IPS-18a (cell line): ENCODE measurements around the gene SORCS2.

Experiments
- H3K27ac ChIP-seq: one replicate; pipeline ENCODE4 v1.5.1; 2013; ENCODE audit warnings: low read length
- H3K27me3 ChIP-seq: one replicate; pipeline ENCODE4 v1.6.1; 2013; ENCODE audit warnings: mild to moderate bottlenecking, low read length; ENCODE audit not compliant: control insufficient read depth, insufficient read depth
- H3K36me3 ChIP-seq: one replicate; pipeline ENCODE4 v1.6.1; 2013; ENCODE audit warnings: low read depth, low read length; ENCODE audit not compliant: control insufficient read depth
- H3K4me1 ChIP-seq: one replicate; pipeline ENCODE4 v1.6.1; 2013; ENCODE audit warnings: low read depth, low read length; ENCODE audit not compliant: control insufficient read depth
- H3K4me3 ChIP-seq: one replicate; pipeline ENCODE4 v1.5.1; 2013; ENCODE audit warnings: low read length
- H3K9ac ChIP-seq: one replicate; pipeline ENCODE4 v1.6.1; 2013; ENCODE audit warnings: mild to moderate bottlenecking, low read length, moderate library complexity
- H3K9me3 ChIP-seq: one replicate; pipeline ENCODE4 v1.6.1; 2013; ENCODE audit warnings: low read depth, low read length; ENCODE audit not compliant: control insufficient read depth

The SORCS2 gene

DNA sequence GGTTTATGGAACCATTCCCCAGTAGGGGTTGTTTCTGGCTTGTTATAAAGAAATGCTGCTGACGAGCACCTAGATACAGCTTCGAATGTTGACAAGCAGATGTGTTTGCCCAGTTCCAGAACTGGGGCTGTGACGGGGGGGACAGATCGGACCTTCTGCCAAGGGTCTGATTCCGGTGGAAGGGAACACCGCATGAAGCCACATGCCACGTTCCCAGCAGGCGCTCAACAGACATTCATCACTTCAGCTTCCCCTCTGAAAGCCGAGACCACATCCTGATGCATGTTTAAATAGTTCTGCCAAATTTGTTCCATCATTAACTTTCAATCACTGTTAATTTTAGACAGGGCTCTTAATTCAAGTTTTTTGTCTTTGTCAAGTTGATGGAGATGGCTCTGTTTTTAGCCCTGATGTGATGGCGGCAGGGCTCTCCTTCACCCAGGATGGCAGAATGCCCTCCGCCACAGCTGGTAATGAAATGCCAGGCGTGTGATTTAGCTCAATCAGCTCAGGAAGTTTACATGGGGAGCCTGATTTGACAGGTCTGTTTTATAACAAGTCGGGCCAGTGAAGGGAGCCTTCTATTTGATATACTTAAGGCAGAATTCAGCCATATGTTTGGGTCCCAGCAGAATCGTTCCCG is 185.0 kb downstream of the SORCS2 start:
- no peak overlapping the region for H3K27ac ChIP-seq
- H3K36me3 ChIP-seq: no peaks in the 10 kb centered on the region
- H3K4me3 ChIP-seq: no peak overlapping the region
- no peak overlapping the region for H3K9ac ChIP-seq
- no peaks in the 10 kb centered on the region for H3K9me3 ChIP-seq
- H3K4me1 ChIP-seq: no peaks in the 10 kb centered on the region
- H3K27me3 ChIP-seq: no peaks in the 10 kb centered on the region

DNA sequence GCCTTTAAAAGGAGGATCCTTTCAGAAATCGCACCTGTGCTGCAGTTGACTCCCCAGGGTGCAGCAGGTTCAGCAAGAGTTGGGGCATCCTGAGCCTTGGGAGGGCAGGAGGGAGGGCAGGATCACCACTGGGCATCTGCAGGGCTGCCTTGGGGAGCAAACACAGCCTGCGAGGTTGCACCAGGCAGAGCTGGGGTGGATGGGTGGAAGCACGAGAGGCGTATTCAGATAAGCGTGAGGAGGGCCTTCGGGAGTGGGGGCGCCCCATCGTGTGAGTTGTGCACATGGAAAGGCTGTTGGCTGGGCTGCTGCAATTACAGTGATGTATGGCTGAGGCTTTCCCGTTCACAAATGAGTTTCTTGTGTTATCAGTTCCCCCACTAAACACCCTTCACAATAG is 186.8 kb downstream of the SORCS2 start:
- Histone ChIP-seq H3K27ac (no peak overlapping the region), H3K4me3 (no peak overlapping the region), H3K4me1 (no peaks in the 10 kb centered on the region), H3K9me3 (no peaks in the 10 kb centered on the region), H3K9ac (no peak overlapping the region), H3K27me3 (no peaks in the 10 kb centered on the region), H3K36me3 (no peaks in the 10 kb centered on the region)

DNA sequence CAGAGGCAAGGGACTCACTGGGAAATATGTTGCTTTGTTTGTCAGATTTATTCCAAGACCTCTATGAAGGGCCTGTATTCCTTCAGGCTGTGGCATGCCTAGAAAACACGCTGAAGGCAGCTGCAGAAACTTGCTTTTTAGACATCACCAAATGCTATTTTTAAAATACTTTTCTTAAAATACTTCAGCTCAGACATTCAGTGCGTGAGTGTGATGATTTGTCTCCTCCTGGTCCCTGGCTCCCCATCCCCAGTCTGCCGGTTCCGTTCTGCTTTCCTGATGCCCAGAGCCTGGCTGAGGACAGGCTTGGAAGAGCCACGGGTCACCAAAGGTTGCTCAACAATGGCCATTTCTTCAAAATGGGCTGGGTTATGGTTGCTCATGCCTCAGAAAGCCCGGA is 187.4 kb downstream of the SORCS2 start:
- Histone ChIP-seq H3K27ac (no peak overlapping the region), H3K4me3 (no peak overlapping the region), H3K27me3 (no peaks in the 10 kb centered on the region), H3K9me3 (no peaks in the 10 kb centered on the region), H3K4me1 (no peaks in the 10 kb centered on the region), H3K36me3 (no peaks in the 10 kb centered on the region), H3K9ac (no peak overlapping the region)

DNA sequence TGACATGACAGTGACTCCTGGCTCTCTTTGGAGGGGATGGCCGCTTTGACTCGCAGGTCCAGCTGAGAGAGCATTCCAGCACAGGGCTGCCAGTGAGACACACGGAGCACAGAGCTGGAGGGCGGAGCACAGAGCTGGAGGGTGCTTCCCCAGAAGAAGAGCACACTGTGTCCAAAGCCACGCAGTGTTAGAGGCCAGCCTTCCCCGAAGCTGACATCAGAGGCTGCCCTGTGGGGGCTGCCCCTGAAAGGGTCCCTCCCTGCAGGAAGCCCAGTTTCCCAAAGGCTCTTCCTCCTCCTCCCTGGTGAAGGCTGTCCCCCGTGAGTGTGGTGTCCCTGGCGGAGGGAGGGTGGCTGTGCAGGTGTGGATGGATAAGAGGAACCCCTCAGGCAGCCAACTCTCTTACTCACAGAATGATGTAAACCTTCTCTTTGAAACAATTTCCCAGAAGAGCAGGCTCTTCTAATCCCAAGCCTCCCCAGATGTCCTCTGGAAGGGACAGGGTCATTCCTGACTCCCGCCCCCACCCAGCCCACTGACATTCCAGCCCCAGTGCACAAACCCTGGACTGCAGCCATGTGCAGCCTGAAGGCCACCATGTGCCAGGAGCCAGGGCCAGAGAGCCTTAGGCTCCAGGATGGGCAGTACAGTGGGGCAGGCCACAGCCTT is 189.0 kb downstream of the SORCS2 start:
- H3K27ac ChIP-seq: no peak overlapping the region
- H3K4me1 ChIP-seq: no peaks in the 10 kb centered on the region
- no peaks in the 10 kb centered on the region for H3K9me3 ChIP-seq
- no peak overlapping the region for H3K4me3 ChIP-seq
- no peak overlapping the region for H3K9ac ChIP-seq
- no peaks in the 10 kb centered on the region for H3K36me3 ChIP-seq
- H3K27me3 ChIP-seq: no peaks in the 10 kb centered on the region

DNA sequence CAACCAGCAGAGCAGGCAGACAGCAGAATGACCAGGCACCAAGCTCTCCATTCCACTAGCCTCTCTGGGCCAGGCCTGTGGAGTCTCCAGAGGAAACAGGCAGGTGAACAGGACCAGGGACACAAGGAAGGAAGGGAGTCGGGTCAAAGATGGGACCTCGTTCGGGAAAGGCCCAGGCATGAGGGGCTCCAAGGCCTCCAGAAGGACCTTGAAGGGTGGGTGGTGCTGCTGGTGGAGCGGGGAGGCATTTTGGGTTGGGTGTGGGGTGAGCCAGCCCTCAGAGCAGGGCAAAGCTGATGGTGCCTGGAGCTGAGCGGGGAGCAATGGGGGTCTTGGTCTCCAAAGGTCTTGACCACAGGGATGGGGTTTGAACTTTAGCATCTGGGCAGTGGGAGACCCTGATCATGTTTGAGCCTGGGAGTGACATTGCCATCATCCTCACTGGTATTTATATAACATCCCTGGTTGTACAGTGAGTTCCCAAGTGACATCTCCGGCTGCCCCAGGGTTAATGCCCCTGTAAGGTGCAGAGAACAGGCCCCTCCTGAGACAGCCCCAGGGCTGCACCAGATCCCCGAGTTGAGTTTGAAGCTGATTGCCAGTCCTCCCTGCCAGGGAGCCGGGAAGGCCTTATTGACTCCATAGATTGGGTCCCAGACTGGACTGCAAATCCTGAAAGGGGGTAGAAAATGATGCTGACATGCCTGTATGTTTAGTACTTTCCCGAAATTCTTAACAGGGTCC is 189.7 kb downstream of the SORCS2 start:
- Histone ChIP-seq H3K9me3 (no peaks in the 10 kb centered on the region), H3K9ac (no peak overlapping the region), H3K27ac (no peak overlapping the region), H3K36me3 (no peaks in the 10 kb centered on the region), H3K27me3 (no peaks in the 10 kb centered on the region), H3K4me1 (no peaks in the 10 kb centered on the region), H3K4me3 (no peak overlapping the region)

DNA sequence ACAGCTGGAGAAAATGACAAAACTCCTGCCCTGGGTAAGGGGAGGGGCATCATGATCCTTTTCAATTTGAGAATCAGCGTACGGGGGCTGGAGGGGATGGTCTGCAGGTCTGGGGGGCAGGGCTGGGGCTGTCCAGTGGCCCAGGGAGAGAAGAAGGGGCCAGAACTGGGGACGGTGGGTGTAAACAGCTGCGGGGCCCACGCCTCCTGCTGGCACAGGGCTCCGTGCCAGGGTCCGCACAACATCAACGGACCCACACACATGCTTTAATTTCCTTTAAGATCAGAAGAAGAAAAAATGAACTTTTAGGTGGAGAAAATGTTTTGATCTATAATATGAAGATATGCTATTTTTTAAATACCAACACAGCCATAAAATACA is 190.3 kb downstream of the SORCS2 start:
- no peaks in the 10 kb centered on the region for H3K4me1 ChIP-seq
- H3K9me3 ChIP-seq: no peaks in the 10 kb centered on the region

DNA sequence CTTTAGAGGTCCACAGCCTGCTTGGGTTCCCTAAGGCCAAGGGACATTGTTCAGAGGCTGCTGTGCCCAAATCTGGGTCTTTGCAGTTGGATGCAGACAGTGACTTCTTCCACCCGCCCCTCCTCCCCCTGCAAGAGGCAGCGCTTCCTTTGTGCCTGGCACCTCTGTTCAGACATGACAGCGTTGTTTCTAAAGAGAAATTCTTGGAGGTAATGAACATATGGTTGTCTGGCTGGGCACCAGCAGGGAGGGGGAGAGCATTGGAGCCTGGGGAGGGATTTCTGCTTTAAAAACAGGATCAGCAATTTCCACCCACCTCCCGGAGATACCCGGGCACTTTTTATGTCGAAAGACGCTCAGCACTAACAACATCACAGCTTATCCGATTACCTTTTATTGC is 190.9 kb downstream of the SORCS2 start:
- no peaks in the 10 kb centered on the region for H3K27me3 ChIP-seq
- no peak overlapping the region for H3K9ac ChIP-seq
- H3K9me3 ChIP-seq: no peaks in the 10 kb centered on the region
- no peak overlapping the region for H3K4me3 ChIP-seq
- H3K36me3 ChIP-seq: no peaks in the 10 kb centered on the region
- H3K27ac ChIP-seq: no peak overlapping the region
- H3K4me1 ChIP-seq: no peaks in the 10 kb centered on the region

More for the DNA sequence above, 190.3 kb downstream of the SORCS2 start:
- H3K27me3 ChIP-seq: no peaks in the 10 kb centered on the region
- no peaks in the 10 kb centered on the region for H3K36me3 ChIP-seq
- no peak overlapping the region for H3K9ac ChIP-seq
- H3K4me3 ChIP-seq: no peak overlapping the region
- H3K27ac ChIP-seq: no peak overlapping the region

DNA sequence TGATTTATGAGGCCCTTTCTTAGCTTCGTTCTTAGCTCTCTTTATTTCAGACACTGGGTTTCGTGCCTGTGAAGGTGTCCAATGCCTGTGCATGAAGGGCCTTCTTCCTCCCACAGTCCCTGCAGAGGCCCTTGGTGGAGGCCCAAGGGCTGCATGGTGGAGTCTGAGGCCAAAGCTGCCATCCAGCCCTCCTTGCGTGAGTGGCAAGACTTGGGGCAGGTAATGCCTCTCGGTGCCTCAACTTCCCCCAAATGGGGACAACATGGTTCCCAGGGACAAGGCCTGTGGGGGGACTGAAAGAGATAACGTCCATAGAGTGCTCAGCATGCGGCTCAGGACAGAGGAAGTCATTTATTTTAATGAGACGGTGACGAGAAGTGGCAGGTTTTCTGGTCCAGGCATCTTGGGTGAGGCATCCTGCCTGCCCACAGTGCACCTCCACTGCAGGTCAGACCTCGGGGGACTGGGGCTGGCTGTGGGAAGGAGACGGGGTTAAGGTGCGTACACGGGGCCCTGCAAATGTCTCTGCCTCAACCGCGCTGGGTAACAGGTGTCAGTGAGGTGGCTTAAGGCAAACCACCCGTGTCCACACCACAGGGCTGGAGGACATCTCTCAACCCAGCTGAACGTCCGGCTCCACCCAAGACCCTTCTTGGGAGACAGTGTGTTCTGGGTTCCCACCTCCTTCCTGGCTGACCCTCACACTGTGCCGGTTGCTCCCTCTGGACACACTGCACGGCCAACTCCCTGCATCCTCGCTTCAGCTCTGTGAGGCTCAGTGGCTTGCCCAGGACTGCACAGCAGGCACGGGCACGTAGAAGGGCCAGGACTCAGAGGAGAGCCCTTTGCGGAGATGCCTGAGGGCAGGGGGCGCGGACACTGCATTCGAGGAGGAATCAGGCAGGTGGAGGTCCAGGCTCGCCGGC is 191.9 kb downstream of the SORCS2 start:
- H3K9ac ChIP-seq: no peak overlapping the region
- no peak overlapping the region for H3K4me3 ChIP-seq
- H3K27me3 ChIP-seq: no peaks in the 10 kb centered on the region
- H3K9me3 ChIP-seq: no peaks in the 10 kb centered on the region
- H3K4me1 ChIP-seq: no peaks in the 10 kb centered on the region
- no peaks in the 10 kb centered on the region for H3K36me3 ChIP-seq
- no peak overlapping the region for H3K27ac ChIP-seq

DNA sequence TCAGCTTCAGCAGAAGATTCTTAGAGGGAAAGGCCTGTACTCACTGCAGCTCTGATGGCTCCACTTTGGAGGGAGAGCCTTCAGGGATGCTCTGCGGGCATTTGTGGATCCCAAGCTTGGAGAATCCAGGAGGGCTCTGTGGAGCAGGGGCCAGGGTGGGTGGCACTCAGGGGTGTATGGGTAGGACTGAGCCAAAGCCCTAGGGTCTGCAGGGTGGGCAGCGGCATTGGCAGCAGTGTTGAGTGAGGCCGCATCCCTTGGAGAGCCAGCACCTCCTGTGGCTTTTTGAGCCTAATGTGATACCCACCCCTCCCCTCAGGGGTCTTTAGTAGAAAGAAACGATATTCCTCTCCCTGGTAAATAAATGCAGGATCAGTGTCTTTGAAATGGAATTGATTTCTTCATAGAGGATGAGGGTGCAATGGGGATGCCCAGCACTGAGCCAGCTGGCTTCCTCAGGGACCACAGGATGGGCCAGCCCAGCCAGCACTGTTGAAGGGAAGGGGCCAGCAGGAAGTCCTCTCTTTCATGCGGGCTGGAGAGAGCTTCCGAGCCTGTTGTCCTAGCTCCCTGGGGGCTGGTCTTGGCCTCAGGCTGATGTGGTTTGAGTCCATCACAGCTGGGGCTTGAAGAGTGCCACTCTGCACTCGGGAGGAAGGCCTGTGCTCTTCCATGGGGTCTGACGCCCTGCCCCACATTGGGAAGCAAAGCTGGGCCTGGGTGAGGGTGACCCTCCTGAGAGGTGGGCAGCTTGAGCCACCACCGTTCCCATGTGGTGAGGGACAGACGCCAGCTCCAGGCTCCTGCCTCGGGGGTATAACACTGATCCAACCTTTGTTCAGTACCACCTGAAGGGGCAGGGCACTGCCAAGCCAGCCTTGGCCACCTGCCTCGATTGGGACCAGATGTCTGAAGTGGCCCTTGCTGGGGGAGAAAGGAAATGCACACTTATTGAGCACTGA is 192.9 kb downstream of the SORCS2 start:
- H3K4me3 ChIP-seq: no peak overlapping the region
- H3K4me1 ChIP-seq: no peaks in the 10 kb centered on the region
- H3K27me3 ChIP-seq: no peaks in the 10 kb centered on the region
- no peaks in the 10 kb centered on the region for H3K36me3 ChIP-seq
- no peak overlapping the region for H3K9ac ChIP-seq
- H3K27ac ChIP-seq: no peak overlapping the region
- H3K9me3 ChIP-seq: no peaks in the 10 kb centered on the region

DNA sequence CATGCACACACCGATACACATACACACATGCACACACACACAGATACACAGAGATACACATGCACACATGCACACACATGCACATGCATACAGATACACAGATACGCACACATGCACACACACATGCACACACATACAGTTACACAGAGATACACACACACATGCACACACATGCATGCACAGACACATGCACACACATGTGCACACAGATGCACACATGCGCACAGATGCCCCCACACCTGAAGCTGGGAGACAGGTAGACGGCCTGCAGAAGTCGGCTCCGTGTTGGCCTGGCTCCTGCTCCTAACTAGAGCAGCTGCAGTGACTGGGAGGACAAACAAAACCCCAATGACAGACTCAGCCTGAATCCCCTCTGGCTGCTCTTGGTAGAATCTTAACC is 195.6 kb downstream of the SORCS2 start:
- H3K9me3 ChIP-seq: no peaks in the 10 kb centered on the region
- H3K36me3 ChIP-seq: no peaks in the 10 kb centered on the region
- H3K4me3 ChIP-seq: no peak overlapping the region
- no peak overlapping the region for H3K27ac ChIP-seq
- no peaks in the 10 kb centered on the region for H3K4me1 ChIP-seq
- no peak overlapping the region for H3K9ac ChIP-seq
- H3K27me3 ChIP-seq: no peaks in the 10 kb centered on the region
